ENCODE data around the gene ANO1. TPM values are rescaled to one million over a fixed set of nuclear protein-coding genes. Genes with fewer than 3 reads are reported as not detected.

Gene ANO1
- total RNA-seq, 1 experiment from 2014 or later, result 41.7 TPM

DNA sequence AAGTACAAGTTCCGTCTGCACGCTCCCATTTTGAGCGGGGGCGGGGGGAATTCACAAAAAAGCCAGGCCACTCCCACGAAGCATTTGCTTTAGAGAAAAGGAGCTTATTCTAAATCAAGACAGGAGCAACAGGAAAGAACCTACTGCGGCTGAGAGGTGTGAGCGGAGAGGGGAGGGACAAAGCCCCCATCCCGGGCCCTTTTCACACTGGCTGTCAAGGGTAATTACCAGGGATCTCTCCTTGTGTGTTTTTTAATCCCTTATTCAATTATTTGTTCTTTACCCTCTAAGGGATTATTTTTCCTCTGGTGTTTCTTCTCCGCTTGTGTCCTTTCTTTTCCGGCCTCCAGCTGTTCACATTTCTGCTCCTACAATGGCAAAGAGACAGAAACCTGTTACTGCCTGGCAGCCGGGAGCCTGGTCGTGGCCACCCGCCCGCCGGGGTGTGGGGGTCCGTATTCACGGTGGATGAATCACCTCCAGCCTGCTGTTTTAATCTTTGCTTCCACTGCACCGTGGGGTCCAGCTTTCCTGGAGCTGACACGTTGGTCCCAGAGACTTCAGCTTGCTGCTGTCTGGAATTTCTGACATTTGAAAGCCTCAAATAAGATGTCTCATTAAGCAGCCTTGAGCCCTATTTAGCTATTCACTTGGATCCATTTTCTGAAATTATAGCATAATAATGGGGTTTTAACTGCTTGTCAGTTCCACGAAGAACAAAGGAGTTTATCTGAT lies 63.5 kb downstream of the ANO1 start (continued):
- TF ChIP-seq, protein P1, sequence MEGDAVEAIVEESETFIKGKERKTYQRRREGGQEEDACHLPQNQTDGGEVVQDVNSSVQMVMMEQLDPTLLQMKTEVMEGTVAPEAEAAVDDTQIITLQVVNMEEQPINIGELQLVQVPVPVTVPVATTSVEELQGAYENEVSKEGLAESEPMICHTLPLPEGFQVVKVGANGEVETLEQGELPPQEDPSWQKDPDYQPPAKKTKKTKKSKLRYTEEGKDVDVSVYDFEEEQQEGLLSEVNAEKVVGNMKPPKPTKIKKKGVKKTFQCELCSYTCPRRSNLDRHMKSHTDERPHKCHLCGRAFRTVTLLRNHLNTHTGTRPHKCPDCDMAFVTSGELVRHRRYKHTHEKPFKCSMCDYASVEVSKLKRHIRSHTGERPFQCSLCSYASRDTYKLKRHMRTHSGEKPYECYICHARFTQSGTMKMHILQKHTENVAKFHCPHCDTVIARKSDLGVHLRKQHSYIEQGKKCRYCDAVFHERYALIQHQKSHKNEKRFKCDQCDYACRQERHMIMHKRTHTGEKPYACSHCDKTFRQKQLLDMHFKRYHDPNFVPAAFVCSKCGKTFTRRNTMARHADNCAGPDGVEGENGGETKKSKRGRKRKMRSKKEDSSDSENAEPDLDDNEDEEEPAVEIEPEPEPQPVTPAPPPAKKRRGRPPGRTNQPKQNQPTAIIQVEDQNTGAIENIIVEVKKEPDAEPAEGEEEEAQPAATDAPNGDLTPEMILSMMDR (IDR thresholded peaks at IDR 0.05 in 2 of 3, conservative IDR thresholded peaks at IDR 0.05 in 1 of 3; ENCODE audit: borderline replicate concordance in 1 of 3, insufficient read depth in 1 of 3, low read depth in 2 of 3, low read length in 2 of 3), result no peak

DNA sequence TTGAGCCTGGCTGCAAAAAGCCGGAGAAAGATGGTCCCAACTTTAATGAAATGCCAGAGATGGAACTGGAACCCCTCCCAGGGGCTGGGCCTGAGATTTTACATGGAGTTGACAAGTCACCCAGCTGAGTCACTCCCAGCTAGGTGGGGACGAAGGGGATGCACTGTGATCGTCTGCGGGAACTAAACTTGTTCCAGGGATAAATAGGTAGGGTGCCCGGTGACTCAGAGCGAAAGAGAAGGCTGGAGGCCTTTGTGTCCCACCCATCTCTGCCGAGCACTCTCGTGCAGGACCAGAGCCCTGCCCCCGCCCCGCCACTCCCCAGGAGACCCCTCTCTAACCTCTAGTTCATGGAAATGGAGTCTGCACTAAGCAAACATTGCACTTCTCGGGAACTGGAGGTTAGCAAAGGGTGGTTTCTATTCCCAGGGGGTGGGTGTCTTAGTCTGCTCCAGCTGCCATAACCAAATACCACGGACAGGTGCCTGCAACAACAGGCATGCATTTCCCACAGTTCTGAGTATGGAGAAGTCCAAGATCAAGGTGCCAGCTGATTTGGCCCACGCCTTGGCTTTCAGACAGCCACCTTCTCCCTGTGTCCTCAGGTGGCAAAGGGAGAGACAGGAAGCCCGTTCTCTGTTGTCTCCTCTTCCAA lies 64.2 kb downstream of the ANO1 start:
- peak; percentile 79 for ATAC-seq
- peak overlapping the region; percentile 34; the same call in 1 of the 2 replicates for H3K27ac ChIP-seq (ENCODE audit: low read depth, low read length)
- peak overlapping the region; percentile 34 for H3K4me2 ChIP-seq (ENCODE audit: low read length)
- H3K9me3 ChIP-seq (ENCODE audit: control insufficient read depth in 1 of 2, insufficient read depth in 1 of 2, low read depth in 1 of 2, low read length in 2 of 2), result no peaks in the 10 kb centered on the region
- TF ChIP-seq ELF1 (IDR thresholded peaks at IDR 0.05; ENCODE audit: borderline replicate concordance, low read depth) (no peak), JUND (IDR thresholded peaks at IDR 0.05) (peak; percentile 40), CEBPB (IDR thresholded peaks at IDR 0.05; ENCODE audit: low read depth) (no peak)
- ChIA-PET CTCF (no interaction called here), RAD21 (ENCODE audit: low non-redundant PET in 1 of 2, low total read pairs in 2 of 2, uncharacterized antibody in 2 of 2, unreplicated experiment in 2 of 2) (no interaction called here), POLR2A (interaction anchor here (1.0 kb wide), 1 partner anchor 12 kb away, joined by 3 read pairs; no protein-coding TSS in a partner anchor)
- no peaks in the 10 kb centered on the region for H3K27me3 ChIP-seq (ENCODE audit: insufficient read depth, low read length)
- H3K9me2 ChIP-seq (ENCODE audit: insufficient read depth), result no peaks in the 10 kb centered on the region
- intact Hi-C loops (cut with micrococcal nuclease), result loop anchor here (1.0 kb wide), 1 partner anchor 197 kb away; no protein-coding TSS in a partner anchor
- peaks cover 23 to 45% of the 10 kb centered on the region in 2 experiments for H3K4me1 ChIP-seq (ENCODE audit: control insufficient read depth in 1 of 2, insufficient read depth in 2 of 2, low read length in 2 of 2)
- 0 out of 2 replicates have a peak overlapping the region, but pooled peaks have one; percentile 23 for H3K9ac ChIP-seq (ENCODE audit: low read length)
- DNase-seq (ENCODE audit: low read depth, low spot score), result peak; percentile 50
- H3K79me2 ChIP-seq (ENCODE audit: insufficient read depth, low read length), result no peaks in the 10 kb centered on the region
- no TSS peak for BruUV-seq (replicated peaks)
- H3K4me3 ChIP-seq (replicated peaks in 1 of 2; ENCODE audit: low read depth in 1 of 2, low read length in 2 of 2), result no peak overlapping the region
- no peaks in the 10 kb centered on the region for H3K36me3 ChIP-seq (ENCODE audit: control insufficient read depth in 1 of 2, insufficient read depth in 2 of 2, low read length in 2 of 2)
- no peaks in the 10 kb centered on the region for H4K20me1 ChIP-seq (ENCODE audit: insufficient read depth)
- no peak overlapping the region for H2AFZ ChIP-seq (ENCODE audit: low read depth, low read length, poor library complexity, severe bottlenecking)

All from HCT116 (cell line).